NT2/D1 (cell line): ENCODE data around the gene DECR2.

Experiments
- DNase-seq: peaks from one replicate; pipeline ENCODE4 v3.0.0-alpha.2; 2011; ENCODE audit warnings: low read depth, low spot score
- H3K27me3 ChIP-seq: 2 replicates; pipeline ENCODE4 v1.6.0; 2011; ENCODE audit warnings: mild to moderate bottlenecking; ENCODE audit not compliant: insufficient read length, insufficient read depth
- H3K36me3 ChIP-seq: 2 replicates; pipeline ENCODE4 v1.6.1; 2011; ENCODE audit warnings: mild to moderate bottlenecking, low read length, mixed read lengths; ENCODE audit not compliant: insufficient read depth, insufficient read length
- H3K4me1 ChIP-seq: 2 replicates; pipeline ENCODE4 v1.5.1; 2011; ENCODE audit not compliant: insufficient read depth, insufficient read length
- H3K4me3 ChIP-seq: 2 replicates; pipeline ENCODE4 v1.5.1; 2011; ENCODE audit warnings: low read depth; ENCODE audit not compliant: insufficient read length
- H3K9ac ChIP-seq: 2 replicates; pipeline ENCODE4 v1.6.0; 2011; ENCODE audit warnings: low read depth; ENCODE audit not compliant: insufficient read length
- H3K9me3 ChIP-seq: 2 replicates; pipeline ENCODE4 v1.5.1; 2011; ENCODE audit warnings: mild to moderate bottlenecking, low read length; ENCODE audit not compliant: insufficient read depth
- SUZ12 ChIP-seq: IDR thresholded peaks from 2 replicates; pipeline ENCODE4 v1.6.1; 2011; ENCODE audit not compliant: insufficient read length, insufficient read depth; ENCODE audit errors: extremely low read depth
- YY1 ChIP-seq: IDR thresholded peaks from 2 replicates; pipeline ENCODE4 v1.6.1; 2011; ENCODE audit not compliant: insufficient read length, insufficient read depth
- ZNF274 ChIP-seq: IDR thresholded peaks from 2 replicates; pipeline ENCODE4 v1.6.1; 2011; ENCODE audit warnings: mild to moderate bottlenecking, low read depth, low read length

Gene DECR2

GRCh38 chr16:363110-363765, 38.4 kb upstream of the DECR2 start:
- peak overlapping the region; percentile 10 for H3K9ac ChIP-seq
- peaks cover 25% of the 10 kb centered on the region for H3K36me3 ChIP-seq
- no peak for DNase-seq
- TF ChIP-seq ZNF274, result no peak
- TF ChIP-seq SUZ12, result no peak
- no peak for TF ChIP-seq YY1
- H3K4me1 ChIP-seq, result peaks cover 20% of the 10 kb centered on the region
- no peaks in the 10 kb centered on the region for H3K27me3 ChIP-seq
- H3K9me3 ChIP-seq, result no peaks in the 10 kb centered on the region
- H3K4me3 ChIP-seq, result no peak overlapping the region

GRCh38 chr16:363766-364490, 37.8 kb upstream of the DECR2 start:
- no peak for TF ChIP-seq ZNF274
- TF ChIP-seq SUZ12, result no peak
- no peak for TF ChIP-seq YY1
- peaks cover 20% of the 10 kb centered on the region for H3K4me1 ChIP-seq
- H3K27me3 ChIP-seq, result no peaks in the 10 kb centered on the region
- H3K9me3 ChIP-seq, result no peaks in the 10 kb centered on the region
- H3K4me3 ChIP-seq, result no peak overlapping the region
- peak overlapping the region; percentile 6 for H3K9ac ChIP-seq
- peaks cover 32% of the 10 kb centered on the region for H3K36me3 ChIP-seq
- no peak for DNase-seq

GRCh38 chr16:364595-365491, 36.8 kb upstream of the DECR2 start:
- DNase-seq, result no peak
- Histone ChIP-seq H3K27me3 (no peaks in the 10 kb centered on the region), H3K4me3 (no peak overlapping the region), H3K4me1 (peaks cover 22% of the 10 kb centered on the region), H3K9me3 (no peaks in the 10 kb centered on the region), H3K36me3 (peaks cover 41% of the 10 kb centered on the region), H3K9ac (peak overlapping the region; percentile 6)
- TF ChIP-seq ZNF274 (no peak), SUZ12 (no peak), YY1 (no peak)

DNA sequence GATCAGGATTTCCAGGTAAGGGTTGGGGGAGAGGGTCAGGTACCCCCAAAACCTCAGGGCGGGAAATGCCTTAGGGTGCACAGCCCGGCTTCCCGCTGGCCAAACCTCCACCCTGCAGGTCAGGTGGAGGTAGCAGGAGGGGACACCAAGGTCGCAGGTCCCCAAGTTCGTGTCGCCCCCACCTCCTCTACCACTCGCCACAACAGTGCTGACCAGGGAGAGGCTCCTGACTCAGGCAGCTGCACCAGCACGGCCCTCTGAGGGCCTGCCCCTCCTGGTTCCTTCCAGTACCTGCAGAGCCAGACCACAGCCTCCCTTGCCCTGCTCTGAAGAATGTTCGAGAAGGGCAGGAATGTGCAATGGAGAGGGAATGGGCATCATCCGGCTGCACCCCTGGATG, 35.2 kb upstream of the DECR2 start:
- peaks cover 47% of the 10 kb centered on the region for H3K36me3 ChIP-seq
- H3K9me3 ChIP-seq, result no peaks in the 10 kb centered on the region
- TF ChIP-seq SUZ12 (no peak), YY1 (no peak), ZNF274 (no peak)
- peaks cover 24% of the 10 kb centered on the region for H3K4me1 ChIP-seq
- DNase-seq, result no peak
- H3K27me3 ChIP-seq, result no peaks in the 10 kb centered on the region
- peak overlapping the region; percentile 17 for H3K9ac ChIP-seq
- H3K4me3 ChIP-seq, result no peak overlapping the region

GRCh38 chr16:367333-367903, 34.3 kb upstream of the DECR2 start:
- Histone ChIP-seq H3K27me3 (no peaks in the 10 kb centered on the region), H3K9ac (no peak overlapping the region), H3K9me3 (no peaks in the 10 kb centered on the region), H3K4me1 (peaks cover 21% of the 10 kb centered on the region), H3K4me3 (no peak overlapping the region), H3K36me3 (peaks cover 57% of the 10 kb centered on the region)
- TF ChIP-seq ZNF274 (no peak), YY1 (no peak)
- DNase-seq, result no peak

DNA sequence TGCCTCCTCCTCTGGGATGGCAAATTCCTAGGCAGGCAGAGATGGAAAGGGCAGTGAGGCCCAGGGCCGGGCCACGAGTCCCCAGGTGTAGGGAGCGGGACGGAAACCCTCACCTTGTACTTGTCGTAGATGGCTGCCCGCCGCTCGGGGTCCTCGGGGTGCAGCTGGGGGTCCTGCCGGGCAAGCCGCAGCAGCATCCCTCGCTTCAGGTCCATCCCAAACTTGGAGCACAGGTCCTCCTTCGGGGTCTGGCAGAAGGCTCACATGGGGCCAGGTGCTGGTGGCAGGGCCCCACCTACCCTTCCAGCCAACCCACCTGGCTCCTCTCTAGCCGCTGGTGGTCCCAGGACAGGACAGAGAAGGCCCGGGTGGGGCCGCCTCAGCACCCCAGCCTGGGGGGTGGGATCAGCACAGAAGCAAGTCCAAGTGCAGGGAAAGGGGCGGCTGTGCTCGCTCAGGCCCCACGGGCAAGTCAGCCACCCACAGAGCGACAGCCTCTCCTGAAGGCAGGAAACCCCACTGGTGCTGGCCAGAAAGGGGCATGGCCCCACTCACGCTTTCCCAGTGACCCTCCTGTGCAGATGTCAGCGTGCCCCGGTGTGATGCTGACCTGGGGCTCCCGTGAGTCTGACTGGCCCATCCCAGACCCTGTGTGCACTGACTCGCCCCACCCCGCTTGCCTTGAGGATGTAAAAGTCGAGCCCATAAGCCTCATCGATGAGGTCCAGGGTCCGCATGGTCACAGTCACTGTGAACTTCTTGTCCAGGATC, 33.1 kb upstream of the DECR2 start:
- H3K4me1 ChIP-seq, result peaks cover 15% of the 10 kb centered on the region
- TF ChIP-seq ZNF274, result no peak
- no peak for TF ChIP-seq SUZ12
- TF ChIP-seq YY1, result no peak
- no peaks in the 10 kb centered on the region for H3K9me3 ChIP-seq
- no peaks in the 10 kb centered on the region for H3K27me3 ChIP-seq
- no peak overlapping the region for H3K9ac ChIP-seq
- DNase-seq, result no peak
- no peak overlapping the region for H3K4me3 ChIP-seq
- H3K36me3 ChIP-seq, result peaks cover 68% of the 10 kb centered on the region
